Measurements from ENCODE around the gene THUMPD2.

THUMPD2 gene

GRCh38 chr2:39719317-39719716 lies 59.7 kb downstream of the THUMPD2 start:
- DNase-seq (ENCODE audit: low read depth in 1 of 2, low spot score in 1 of 2), result no peak

DNA sequence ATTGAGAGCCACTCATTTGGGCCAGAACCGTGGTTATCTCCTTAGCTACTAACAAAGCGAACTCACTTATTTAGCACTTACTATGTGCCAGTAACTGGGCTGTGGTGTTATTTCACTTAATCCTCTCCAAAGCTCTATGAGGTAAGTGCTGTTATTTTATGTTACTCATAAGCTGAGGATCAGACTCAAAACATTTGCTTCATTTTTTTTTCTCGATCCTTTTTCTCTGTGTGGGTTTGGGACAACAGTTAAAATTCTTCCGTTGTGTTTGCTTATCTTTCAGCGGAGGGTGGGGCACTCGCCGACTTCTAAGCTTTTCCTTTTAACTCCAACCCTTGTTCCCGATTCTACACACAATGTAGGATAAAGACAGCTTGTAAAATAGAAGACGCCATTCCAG lies 60.6 kb downstream of the THUMPD2 start:
- DNase-seq (ENCODE audit: low read depth in 1 of 2, low spot score in 1 of 2), result no peak

GRCh38 chr2:39717067-39717466 lies 62.0 kb downstream of the THUMPD2 start:
- DNase-seq (ENCODE audit: low read depth in 1 of 2, low spot score in 1 of 2), result no peak

- DNase-seq (ENCODE audit: low read depth in 1 of 2, low spot score in 1 of 2), result no peak
These were observed 63.2 kb downstream of the THUMPD2 start for GRCh38 chr2:39715822-39716221.

DNA sequence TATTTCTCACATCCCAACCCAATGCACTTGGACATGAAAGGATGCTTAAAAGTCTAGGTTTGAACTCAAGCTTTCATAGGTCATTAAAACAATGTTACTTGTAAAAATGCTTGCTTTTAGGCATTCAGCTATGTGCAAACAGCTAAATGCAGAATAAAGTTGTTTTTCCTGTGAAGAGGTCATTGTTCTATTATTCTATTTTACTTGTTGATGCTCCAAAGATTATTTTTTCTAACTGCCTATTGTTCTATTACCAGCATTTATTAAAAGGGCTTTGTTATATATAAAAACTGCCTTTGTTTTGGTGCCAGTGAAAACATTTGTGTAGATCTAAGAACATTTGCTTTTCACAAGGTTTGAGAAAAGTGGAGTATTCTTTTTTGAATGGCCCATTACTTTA lies 64.0 kb downstream of the THUMPD2 start:
- no peak for DNase-seq (ENCODE audit: low read depth in 1 of 2, low spot score in 1 of 2)

DNA sequence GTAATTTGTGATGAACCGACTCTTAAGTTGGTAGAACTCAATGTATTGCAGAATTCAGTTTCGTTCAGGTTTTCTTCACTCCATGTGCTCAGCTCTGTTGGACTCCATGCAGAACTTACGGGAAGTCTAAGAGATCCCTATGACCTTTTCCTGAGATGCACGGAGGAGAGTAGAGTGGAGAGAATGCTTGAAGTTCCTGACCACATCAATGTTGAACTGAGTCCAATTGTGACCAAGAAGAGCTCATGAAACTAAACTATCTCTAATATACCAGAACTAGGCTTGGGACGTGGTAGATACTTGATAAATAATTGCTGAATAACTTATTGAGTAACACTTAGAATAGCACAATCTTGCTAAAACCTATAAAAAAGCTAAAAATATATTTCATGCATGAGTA lies 66.1 kb downstream of the THUMPD2 start:
- DNase-seq (ENCODE audit: low read depth in 1 of 2, low spot score in 1 of 2), result no peak

DNA sequence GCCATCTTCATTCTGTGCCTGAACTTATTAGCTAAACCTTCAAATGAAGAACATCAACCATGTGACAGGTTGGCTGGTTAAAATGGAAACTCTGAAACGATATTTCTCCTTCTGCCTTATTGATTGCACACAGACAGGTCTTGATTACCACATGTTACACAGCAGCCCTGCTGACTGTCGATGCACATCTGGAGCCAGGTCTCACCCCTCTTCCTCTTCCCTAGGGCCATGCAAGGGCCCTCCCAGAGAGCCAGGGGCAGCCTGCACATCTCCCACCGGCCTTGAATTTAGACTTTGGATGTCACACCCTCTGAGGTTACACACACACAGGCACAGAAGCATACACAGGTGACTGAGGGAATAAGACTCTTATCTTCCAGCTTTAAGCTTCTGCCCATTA lies 68.3 kb downstream of the THUMPD2 start:
- DNase-seq (ENCODE audit: low read depth in 1 of 2, low spot score in 1 of 2), result no peak

GRCh38 chr2:39708003-39708402 lies 71.1 kb downstream of the THUMPD2 start:
- no peak for DNase-seq (ENCODE audit: low read depth in 1 of 2, low spot score in 1 of 2)

DNA sequence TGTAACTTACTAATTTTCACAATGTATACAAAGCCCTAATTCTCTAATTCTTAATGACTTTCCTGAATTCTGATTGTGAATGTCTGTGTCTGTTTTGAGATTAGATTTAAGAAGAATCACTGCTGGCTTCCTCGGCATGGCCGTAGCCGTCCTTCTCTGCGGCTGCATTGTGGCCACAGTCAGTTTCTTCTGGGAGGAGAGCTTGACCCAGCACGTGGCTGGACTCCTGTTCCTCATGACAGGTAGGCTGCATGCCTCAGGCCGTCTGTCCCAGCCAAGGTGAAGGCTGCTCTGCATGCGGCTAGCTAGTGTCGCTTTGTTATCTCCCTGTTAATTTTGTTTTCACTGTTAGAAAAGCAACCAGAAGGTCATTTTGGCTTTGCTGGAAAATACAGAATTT lies 72.1 kb downstream of the THUMPD2 start:
- no peak for DNase-seq (ENCODE audit: low read depth in 1 of 2, low spot score in 1 of 2)

DNA sequence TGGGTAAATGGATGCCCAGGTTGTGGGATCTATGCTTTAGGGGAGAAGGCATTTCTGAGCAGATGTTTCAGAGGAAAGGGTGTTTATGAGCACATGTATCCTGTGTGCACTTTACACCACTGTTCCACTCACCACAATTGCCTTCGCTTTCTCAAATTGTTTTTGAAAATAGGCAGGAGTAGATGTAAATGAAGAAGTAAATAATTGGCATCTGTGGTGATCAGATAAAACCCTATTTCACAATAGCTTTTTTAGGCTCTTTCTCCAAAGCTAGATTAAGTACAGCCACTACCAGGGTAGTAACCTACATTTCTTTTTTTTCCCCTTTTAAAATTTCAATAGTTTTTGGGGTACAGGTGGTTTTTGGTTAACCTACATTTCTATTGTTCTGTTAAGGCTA lies 72.7 kb downstream of the THUMPD2 start:
- DNase-seq (ENCODE audit: low read depth in 1 of 2, low spot score in 1 of 2), result no peak

GRCh38 chr2:39705638-39706037 lies 73.4 kb downstream of the THUMPD2 start:
- no peak for DNase-seq (ENCODE audit: low read depth in 1 of 2, low spot score in 1 of 2)

DNA sequence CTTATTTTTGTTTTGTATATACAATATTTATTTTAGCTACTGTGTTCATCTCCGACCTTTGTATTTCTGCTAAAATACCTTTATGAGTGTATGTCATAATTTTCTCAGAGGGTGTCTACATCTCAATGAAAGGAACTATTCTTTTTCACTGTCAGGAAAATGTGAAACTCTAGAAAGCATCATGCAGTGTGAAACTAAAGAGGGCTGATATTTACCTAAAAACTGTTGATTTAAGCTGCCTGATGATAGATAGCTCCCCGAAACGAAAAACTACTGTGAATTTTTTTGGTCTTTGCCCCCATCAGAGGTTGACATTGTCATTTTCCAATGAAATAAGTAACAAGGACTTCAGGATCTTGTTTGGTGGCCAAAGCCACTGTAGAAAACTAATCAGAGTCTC lies 74.5 kb downstream of the THUMPD2 start:
- no peak for DNase-seq (ENCODE audit: low read depth in 1 of 2, low spot score in 1 of 2)

- no peak for DNase-seq (ENCODE audit: low read depth in 1 of 2, low spot score in 1 of 2)
These were observed 75.7 kb downstream of the THUMPD2 start for GRCh38 chr2:39703181-39703872.

- no peak for DNase-seq (ENCODE audit: low read depth in 1 of 2, low spot score in 1 of 2)
These were observed 77.9 kb downstream of the THUMPD2 start for GRCh38 chr2:39701137-39701536.

- DNase-seq (ENCODE audit: low read depth in 1 of 2, low spot score in 1 of 2), result no peak
These were observed 81.6 kb downstream of the THUMPD2 start for GRCh38 chr2:39697454-39697853.

GRCh38 chr2:39696838-39697237 lies 82.2 kb downstream of the THUMPD2 start:
- no peak for DNase-seq (ENCODE audit: low read depth in 1 of 2, low spot score in 1 of 2)

DNA sequence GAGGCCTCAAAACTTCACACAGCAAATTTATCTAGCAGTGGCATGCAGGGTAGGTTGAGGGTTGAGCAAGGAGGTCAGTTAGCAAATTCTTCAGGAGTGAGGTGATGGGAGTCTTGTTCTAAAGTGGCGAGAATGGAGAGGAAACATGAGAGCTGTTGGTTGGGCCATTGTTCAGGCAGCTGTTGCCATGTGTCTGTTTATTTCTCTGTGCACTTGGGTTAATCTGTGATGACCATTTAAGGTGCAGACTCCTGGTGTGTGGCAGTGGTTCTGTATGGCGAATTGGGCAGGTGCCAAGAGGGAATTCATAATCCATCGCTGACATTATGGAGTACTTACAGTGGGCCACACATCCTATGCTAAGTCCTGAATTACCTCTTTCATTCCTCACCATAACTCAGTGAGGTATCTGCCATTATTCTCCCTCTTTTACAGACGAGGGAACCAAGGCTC lies 82.9 kb downstream of the THUMPD2 start:
- DNase-seq (ENCODE audit: low read depth in 1 of 2, low spot score in 1 of 2), result no peak

GRCh38 chr2:39693245-39693644 lies 85.8 kb downstream of the THUMPD2 start:
- no peak for DNase-seq (ENCODE audit: low read depth in 1 of 2, low spot score in 1 of 2)

DNA sequence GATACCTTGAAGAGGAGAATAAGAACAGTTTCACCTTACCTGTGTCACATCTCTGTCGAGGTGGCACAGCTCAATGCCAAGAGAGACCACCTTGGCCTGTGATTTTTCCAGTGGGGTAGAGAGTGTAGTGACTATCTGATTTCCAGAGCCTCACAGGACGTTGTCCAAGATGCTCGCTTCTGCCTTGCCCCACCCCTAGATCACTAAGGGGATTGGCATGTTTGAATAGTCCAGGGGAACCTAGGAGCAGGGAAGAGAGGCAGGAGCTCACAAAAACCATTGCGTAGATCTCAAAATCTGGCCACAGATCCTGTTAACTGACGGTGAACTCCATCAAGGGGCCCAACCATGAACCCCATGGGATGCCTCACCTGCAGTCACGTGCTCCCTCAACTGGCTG lies 89.2 kb downstream of the THUMPD2 start:
- no peak for DNase-seq (ENCODE audit: low read depth in 1 of 2, low spot score in 1 of 2)

DNA sequence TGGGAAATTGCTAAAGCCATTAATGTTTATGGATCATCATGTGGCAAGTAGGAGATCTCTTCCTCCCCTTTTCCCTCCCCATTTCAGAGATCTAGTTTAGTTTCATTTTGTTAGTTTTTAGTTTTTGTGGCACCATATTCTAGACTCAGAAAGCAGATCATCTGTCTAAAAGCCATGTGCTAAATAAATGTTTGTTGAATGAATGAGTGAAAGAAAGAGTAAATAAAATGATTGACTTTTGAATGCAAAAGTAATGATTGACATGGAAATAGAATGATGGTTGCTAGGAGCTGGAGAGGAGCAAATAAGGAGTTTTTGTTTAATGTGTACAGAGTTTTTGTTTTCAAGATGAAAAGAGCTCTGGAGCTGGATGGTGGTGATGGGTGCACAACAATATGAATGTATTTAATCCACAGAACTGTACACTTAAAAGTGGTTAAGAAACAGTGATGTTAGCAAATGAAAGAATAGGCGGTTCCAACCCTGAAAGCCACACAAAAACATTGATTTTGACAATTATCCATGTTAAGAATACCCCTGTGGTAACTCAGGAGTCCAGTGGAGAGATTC lies 89.7 kb downstream of the THUMPD2 start:
- no peak for DNase-seq (ENCODE audit: low read depth in 1 of 2, low spot score in 1 of 2)

DNA sequence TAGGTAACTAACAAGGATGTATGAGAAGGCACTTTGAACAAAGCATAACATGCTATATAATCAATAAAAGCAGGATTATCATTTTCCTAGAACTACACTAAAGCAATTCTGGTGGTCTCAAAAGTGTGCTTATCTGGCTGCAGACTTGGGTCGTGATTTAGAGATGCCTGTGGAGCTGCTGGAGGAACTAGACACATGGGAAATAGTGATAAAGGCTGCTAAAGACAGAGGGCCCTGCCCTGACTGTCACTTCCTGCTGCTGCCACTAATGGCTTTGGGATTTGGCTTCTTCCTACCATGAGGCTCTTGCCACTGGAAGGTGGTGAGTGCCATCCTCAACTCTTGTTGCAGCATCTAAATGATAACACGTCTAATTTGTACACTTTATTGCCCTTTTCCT lies 90.9 kb downstream of the THUMPD2 start:
- DNase-seq (ENCODE audit: low read depth in 1 of 2, low spot score in 1 of 2), result no peak

DNA sequence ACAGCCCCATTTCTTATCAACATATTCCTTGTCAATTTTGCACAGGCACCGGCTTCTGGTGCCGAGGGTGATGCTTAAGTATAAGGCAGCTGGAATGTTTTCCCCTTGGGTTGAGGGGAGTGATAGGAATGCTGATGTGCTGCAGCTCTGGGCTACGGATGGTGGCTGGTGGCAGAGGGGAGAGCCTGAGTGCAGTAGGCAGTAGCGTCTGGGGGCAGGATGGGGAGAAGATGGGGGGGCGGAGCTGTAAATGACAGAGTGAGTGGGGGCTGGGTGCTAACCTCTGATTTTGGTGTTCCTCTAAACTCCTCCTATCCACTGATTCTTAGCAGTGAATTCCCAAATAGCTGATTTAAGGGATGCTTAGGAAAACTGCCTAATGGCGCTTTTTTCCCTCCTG lies 92.6 kb downstream of the THUMPD2 start:
- no peak for DNase-seq (ENCODE audit: low read depth in 1 of 2, low spot score in 1 of 2)

Data from stimulated activated CD4-positive, alpha-beta T cell treated with anti-CD3 and anti-CD28 coated beads, Interleukin-15, amount 100 ng/mL, for 1 hour (primary cell).